Measurements from ENCODE around the gene MYBBP1A.

GRCh38 chr17:4505187-4505586 lies 50.0 kb downstream of the MYBBP1A start:
- TF ChIP-seq EZH2phosphoT487 (IDR thresholded peaks at IDR 0.05; ENCODE audit: borderline replicate concordance, low read length) (no peak), CTCF (IDR thresholded peaks at IDR 0.05; ENCODE audit: low read depth, low read length, poor library complexity, severe bottlenecking) (no peak)

All from DOHH2 (cell line).